ENCODE data around the gene MTFP1.

Gene MTFP1

DNA sequence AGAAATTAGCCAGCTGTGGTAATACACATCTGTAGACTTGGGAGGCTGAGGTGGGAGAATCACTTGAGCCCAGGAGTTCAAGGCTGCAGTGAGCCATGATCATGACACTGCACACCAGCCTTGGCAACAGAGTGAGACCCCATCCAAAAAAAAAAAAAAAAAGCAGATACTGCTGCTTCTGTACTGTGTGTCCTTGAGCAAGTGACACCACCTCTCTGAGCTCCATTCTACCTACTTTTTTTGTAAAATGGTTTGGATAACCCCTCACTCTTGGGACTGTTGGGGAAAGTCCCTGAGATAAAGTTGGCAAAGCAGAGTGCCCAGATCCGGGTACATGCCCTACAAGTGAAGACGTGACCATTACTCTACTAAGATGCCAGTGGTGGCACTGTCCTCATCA is 43.6 kb downstream of the MTFP1 start:
- H3K4me3 ChIP-seq (replicated peaks in 1 of 2; ENCODE audit: low read depth in 2 of 2, low read length in 2 of 2) = no peak overlapping the region
- no peak for TF ChIP-seq CTCF (IDR thresholded peaks at IDR 0.05; ENCODE audit: low read depth, low read length)
- DNase-seq (ENCODE audit: low read depth in 2 of 2) = no peak

GRCh38 chr22:30470655-30471054 is 45.1 kb downstream of the MTFP1 start:
- DNase-seq (ENCODE audit: low read depth in 2 of 2) = no peak
- H3K4me3 ChIP-seq (replicated peaks in 1 of 2; ENCODE audit: low read depth in 2 of 2, low read length in 2 of 2) = no peak overlapping the region
- TF ChIP-seq CTCF (IDR thresholded peaks at IDR 0.05; ENCODE audit: low read depth, low read length) = no peak

GRCh38 chr22:30471616-30472318 is 46.2 kb downstream of the MTFP1 start, which contains the start of gene SEC14L3:
SEC14L3 (minus strand) TSS chr22:30472017; CDS start chr22:30471958, 59 bp downstream.
- no peak for TF ChIP-seq CTCF (IDR thresholded peaks at IDR 0.05; ENCODE audit: low read depth, low read length)
- H3K4me3 ChIP-seq (replicated peaks in 1 of 2; ENCODE audit: low read depth in 2 of 2, low read length in 2 of 2) = no peak within 1 kb of the TSS
- DNase-seq (ENCODE audit: low read depth in 2 of 2) = no peak

DNA sequence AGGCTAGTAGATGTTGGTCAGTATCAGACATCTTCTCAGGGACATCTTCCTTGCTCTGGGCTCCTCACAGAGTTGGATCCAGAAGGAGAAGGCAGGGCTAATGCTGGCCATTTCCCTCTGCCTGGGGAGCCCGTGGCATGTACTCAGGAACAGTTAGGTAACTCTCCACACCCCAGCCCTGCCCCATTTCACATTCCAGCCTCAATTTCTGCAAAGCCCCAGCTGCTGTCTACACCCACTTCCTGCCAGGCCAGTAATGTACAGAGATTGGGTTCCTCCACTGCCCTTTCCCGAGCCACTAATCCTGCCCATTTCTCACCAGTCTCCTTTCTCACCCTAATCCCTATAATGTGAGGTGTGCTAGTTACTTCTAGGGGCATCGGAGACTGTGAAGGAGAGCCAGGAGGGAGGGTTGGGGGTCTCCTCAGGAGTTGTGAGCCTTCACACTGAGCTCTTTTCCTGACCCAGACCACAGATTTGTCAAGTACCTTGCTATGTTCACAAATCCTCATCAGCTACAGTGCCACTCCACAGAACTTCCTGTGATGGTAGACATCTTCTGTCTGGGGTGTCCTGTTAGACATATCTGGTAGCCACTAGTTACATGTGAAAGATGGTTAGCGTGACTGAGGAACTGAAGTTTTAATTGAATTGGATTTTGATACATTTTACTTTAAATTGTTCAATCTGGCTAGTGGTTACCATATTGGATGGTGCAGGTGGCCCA is 47.6 kb downstream of the MTFP1 start:
- H3K4me3 ChIP-seq (replicated peaks in 1 of 2; ENCODE audit: low read depth in 2 of 2, low read length in 2 of 2) = no peak overlapping the region
- TF ChIP-seq CTCF (IDR thresholded peaks at IDR 0.05; ENCODE audit: low read depth, low read length) = no peak

DNA sequence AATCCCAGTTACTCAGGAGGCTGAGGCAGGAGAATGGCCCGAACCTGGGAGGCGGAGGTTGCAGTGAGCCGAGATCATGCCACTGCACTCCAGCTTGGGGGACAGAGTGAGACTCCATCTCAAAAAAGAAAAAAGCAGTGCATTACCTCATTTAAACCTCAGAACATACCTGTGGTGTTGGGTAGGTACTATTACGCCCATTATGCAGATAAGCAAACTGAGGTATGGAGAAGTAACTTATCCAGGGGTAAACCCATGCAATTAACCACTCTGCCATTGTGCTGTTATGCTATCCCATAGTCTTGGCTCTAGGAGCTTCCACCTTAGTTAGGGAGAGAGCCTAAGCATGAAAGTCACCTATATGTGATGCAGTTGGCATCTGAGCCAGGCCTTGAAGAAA is 48.6 kb downstream of the MTFP1 start:
- no peak overlapping the region for H3K4me3 ChIP-seq (replicated peaks in 1 of 2; ENCODE audit: low read depth in 2 of 2, low read length in 2 of 2)
- no peak for TF ChIP-seq CTCF (IDR thresholded peaks at IDR 0.05; ENCODE audit: low read depth, low read length)
- no peak for DNase-seq (ENCODE audit: low read depth in 2 of 2)

More for the DNA sequence above, 47.6 kb downstream of the MTFP1 start:
- DNase-seq (ENCODE audit: low read depth in 2 of 2) = no peak

DNA sequence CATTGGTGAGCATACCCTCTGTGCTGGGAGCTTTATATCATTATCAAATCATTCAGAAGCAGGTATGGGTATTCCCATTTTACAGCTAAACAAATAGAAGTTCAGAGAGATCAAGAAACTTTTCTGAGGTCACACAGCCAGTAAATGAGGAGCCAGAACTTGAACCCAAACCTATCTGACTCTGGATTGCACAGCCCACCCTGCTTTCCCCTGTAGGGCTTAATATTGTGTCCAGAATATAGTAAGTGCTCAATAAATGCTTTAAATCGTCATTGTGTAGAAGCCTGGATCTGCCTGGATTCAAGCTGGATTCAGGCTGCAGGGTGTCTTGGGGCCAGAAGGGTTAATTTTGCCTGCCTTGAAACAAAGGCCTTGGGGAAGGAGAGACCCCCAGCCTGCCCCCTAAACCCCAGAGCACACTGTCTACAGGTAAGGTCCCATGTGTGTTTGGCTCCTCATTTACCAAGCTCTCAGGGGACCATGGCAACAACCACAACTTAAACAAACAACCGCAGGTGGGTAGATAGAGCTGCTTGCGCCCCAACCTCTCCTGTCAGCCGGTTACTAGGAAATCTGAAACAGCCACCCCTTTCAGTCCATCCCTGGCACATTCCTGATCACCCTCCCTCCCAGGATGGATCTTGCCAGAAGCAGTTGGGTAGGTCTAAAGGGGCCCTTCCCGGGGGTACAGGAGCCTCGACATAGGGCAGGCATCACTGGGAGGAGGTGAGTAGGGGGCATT is 49.3 kb downstream of the MTFP1 start:
- H3K4me3 ChIP-seq (replicated peaks in 1 of 2; ENCODE audit: low read depth in 2 of 2, low read length in 2 of 2) = no peak overlapping the region
- no peak for DNase-seq (ENCODE audit: low read depth in 2 of 2)
- TF ChIP-seq CTCF (IDR thresholded peaks at IDR 0.05; ENCODE audit: low read depth, low read length) = no peak

All from cardiac fibroblast (primary cell).